ENCODE results near the gene ACOX2.

ACOX2 gene

DNA sequence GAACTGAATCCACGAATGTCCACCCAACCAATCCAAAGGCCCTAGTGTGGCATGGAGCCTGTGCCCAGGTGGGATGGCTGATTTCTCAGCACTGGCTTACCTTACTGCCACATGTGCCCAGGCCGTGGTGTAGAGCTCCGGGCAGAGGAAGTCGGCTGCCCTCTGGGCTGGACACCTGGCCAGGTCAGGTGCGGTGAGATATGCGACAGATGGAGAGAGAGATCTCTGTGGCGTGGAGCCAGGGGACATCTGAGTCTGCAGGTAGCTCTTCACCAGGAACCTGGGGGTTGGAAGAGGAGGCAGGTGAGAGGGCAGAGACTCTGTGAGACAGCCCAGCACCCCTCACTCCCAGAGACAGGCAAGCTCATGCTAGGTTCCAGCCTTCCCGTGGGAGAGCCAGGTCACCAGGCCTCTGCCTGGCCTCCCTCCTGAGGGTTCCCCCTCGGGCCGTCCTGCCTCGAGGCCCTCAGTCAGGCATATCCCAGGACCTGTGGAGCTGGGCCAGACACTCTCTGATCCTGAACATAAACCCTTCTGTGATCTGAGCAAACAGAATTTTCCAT is 12.6 kb downstream of the ACOX2 start (continued):
- TF ChIP-seq, protein P1, sequence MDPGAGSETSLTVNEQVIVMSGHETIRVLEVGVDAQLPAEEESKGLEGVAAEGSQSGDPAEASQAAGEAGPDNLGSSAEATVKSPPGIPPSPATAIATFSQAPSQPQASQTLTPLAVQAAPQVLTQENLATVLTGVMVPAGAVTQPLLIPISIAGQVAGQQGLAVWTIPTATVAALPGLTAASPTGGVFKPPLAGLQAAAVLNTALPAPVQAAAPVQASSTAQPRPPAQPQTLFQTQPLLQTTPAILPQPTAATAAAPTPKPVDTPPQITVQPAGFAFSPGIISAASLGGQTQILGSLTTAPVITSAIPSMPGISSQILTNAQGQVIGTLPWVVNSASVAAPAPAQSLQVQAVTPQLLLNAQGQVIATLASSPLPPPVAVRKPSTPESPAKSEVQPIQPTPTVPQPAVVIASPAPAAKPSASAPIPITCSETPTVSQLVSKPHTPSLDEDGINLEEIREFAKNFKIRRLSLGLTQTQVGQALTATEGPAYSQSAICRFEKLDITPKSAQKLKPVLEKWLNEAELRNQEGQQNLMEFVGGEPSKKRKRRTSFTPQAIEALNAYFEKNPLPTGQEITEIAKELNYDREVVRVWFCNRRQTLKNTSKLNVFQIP (CRISPR knock-in tag; IDR thresholded peaks at IDR 0.05; ENCODE audit: borderline replicate concordance, low read depth): no peak
- TF ChIP-seq, protein P2, sequence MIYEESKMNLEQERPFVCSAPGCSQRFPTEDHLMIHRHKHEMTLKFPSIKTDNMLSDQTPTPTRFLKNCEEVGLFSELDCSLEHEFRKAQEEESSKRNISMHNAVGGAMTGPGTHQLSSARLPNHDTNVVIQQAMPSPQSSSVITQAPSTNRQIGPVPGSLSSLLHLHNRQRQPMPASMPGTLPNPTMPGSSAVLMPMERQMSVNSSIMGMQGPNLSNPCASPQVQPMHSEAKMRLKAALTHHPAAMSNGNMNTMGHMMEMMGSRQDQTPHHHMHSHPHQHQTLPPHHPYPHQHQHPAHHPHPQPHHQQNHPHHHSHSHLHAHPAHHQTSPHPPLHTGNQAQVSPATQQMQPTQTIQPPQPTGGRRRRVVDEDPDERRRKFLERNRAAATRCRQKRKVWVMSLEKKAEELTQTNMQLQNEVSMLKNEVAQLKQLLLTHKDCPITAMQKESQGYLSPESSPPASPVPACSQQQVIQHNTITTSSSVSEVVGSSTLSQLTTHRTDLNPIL (CRISPR knock-in tag; IDR thresholded peaks at IDR 0.05; ENCODE audit: low read depth): no peak
- TF ChIP-seq, protein P3, sequence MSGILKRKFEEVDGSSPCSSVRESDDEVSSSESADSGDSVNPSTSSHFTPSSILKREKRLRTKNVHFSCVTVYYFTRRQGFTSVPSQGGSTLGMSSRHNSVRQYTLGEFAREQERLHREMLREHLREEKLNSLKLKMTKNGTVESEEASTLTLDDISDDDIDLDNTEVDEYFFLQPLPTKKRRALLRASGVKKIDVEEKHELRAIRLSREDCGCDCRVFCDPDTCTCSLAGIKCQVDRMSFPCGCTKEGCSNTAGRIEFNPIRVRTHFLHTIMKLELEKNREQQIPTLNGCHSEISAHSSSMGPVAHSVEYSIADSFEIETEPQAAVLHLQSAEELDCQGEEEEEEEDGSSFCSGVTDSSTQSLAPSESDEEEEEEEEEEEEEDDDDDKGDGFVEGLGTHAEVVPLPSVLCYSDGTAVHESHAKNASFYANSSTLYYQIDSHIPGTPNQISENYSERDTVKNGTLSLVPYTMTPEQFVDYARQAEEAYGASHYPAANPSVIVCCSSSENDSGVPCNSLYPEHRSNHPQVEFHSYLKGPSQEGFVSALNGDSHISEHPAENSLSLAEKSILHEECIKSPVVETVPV (CRISPR knock-in tag; IDR thresholded peaks at IDR 0.05): no peak
- no peak for TF ChIP-seq ZNF565 (CRISPR knock-in tag; conservative IDR thresholded peaks at IDR 0.05; ENCODE audit: low read depth)

DNA sequence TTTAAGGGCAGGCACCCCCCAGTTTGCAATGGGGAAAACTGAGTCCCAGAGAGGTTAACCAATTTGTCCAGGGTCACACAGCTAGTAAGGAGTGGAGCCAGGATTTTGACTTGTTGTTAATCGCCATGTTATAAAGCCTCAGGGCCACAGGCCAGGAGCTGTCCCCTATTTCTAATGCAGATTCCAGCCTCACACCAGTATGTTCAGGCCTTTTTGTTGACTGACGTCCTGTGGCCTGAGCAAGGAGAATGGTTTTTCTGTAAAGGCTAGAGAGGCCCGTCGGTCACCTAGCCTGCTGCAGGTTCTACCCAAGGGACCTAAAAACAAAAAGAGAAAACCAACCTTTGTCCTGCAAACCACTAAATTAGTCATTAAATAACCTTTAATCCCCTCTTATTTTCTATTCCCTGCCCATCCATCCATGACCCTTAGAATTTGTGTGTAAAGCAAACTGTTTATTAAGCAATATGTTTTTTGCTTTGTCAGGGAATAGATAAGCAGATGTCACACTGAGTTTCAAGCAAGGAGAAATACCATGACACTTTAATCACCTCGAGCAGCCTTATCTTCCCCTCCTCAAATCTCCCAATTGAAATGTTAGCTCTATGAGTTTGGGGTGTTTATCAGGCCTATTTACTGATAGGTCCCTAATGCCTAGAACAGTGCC is 14.1 kb downstream of the ACOX2 start:
- ATAC-seq: no peak
- no peak for TF ChIP-seq TCF4 (CRISPR knock-in tag; IDR thresholded peaks at IDR 0.05; ENCODE audit: borderline replicate concordance)
- TF ChIP-seq RARB (CRISPR knock-in tag; IDR thresholded peaks at IDR 0.05): no peak
- no peak for TF ChIP-seq CSDC2 (CRISPR knock-in tag; IDR thresholded peaks at IDR 0.05)
- TF ChIP-seq, protein P3 (CRISPR knock-in tag; IDR thresholded peaks at IDR 0.05): no peak
- TF ChIP-seq ESRRG (CRISPR knock-in tag; IDR thresholded peaks at IDR 0.05): no peak
- TF ChIP-seq, protein P4, sequence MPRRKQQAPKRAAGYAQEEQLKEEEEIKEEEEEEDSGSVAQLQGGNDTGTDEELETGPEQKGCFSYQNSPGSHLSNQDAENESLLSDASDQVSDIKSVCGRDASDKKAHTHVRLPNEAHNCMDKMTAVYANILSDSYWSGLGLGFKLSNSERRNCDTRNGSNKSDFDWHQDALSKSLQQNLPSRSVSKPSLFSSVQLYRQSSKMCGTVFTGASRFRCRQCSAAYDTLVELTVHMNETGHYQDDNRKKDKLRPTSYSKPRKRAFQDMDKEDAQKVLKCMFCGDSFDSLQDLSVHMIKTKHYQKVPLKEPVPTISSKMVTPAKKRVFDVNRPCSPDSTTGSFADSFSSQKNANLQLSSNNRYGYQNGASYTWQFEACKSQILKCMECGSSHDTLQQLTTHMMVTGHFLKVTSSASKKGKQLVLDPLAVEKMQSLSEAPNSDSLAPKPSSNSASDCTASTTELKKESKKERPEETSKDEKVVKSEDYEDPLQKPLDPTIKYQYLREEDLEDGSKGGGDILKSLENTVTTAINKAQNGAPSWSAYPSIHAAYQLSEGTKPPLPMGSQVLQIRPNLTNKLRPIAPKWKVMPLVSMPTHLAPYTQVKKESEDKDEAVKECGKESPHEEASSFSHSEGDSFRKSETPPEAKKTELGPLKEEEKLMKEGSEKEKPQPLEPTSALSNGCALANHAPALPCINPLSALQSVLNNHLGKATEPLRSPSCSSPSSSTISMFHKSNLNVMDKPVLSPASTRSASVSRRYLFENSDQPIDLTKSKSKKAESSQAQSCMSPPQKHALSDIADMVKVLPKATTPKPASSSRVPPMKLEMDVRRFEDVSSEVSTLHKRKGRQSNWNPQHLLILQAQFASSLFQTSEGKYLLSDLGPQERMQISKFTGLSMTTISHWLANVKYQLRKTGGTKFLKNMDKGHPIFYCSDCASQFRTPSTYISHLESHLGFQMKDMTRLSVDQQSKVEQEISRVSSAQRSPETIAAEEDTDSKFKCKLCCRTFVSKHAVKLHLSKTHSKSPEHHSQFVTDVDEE (CRISPR knock-in tag; IDR thresholded peaks at IDR 0.05): no peak
- TF ChIP-seq ISL1 (CRISPR knock-in tag; IDR thresholded peaks at IDR 0.05): no peak
- TF ChIP-seq, protein P2 (CRISPR knock-in tag; IDR thresholded peaks at IDR 0.05; ENCODE audit: low read depth): no peak
- no peak for TF ChIP-seq ZFP3 (CRISPR knock-in tag; IDR thresholded peaks at IDR 0.05)

DNA sequence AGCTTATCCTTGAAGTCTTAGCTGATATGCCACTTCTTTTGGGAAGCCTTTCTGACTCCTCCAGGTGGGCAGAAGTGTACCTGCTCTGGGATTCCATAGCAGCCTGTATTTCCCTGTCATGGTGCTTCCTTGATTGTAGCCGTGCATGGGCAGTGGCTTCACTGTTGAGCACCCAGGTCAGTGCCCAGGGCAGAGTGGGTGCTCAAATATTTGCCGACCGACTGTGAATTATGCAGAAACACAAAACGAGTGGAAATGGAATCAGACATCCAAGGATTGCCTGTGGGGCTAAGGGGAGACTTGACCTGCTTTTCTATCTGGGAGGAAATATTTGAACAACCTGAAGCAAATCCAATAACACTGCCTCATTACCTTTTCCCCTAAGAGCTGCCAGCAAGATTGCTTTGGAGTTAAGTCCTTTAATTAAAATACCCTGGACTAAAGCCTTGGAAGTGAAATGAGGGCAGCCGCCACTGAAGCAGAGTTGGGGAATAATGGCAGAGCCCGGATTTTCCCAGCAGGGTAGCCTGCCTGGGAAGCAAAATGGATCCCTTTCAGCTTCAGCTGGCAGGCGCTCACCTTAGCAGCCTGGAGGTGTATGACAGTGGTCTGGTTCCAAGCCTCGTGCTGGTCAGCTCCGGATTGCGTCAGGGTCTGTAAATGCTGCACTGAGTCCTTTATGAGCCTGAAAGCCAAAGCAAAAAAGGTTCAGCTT is 14.9 kb downstream of the ACOX2 start:
- ATAC-seq: no peak
- TF ChIP-seq TOX (CRISPR knock-in tag; IDR thresholded peaks at IDR 0.05; ENCODE audit: borderline replicate concordance) (no peak), ZNF565 (CRISPR knock-in tag; conservative IDR thresholded peaks at IDR 0.05; ENCODE audit: low read depth) (no peak), ZNF8 (CRISPR knock-in tag; IDR thresholded peaks at IDR 0.05) (no peak), ESRRG (CRISPR knock-in tag; IDR thresholded peaks at IDR 0.05) (no peak)

DNA sequence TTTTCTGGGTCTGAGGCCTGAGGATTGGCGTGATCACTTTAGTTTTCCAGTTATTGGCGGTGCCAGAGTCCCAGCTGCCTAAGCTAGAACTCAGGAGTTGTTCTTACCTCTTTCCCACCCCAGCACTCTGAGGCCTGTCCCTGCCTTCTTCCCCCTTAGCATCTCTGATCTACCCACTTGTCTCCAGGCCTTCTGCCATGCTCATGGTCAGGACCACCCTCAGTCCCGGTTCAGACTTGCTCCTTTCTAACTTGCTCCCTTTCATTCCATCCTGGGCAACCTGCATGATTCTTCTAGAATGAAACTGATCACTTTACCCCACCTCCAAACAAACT is 15.7 kb downstream of the ACOX2 start:
- ATAC-seq: no peak
- TF ChIP-seq, protein P1 (CRISPR knock-in tag; IDR thresholded peaks at IDR 0.05; ENCODE audit: borderline replicate concordance, low read depth): no peak
- no peak for TF ChIP-seq ZFP30 (CRISPR knock-in tag; IDR thresholded peaks at IDR 0.05)
- TF ChIP-seq, protein P5, sequence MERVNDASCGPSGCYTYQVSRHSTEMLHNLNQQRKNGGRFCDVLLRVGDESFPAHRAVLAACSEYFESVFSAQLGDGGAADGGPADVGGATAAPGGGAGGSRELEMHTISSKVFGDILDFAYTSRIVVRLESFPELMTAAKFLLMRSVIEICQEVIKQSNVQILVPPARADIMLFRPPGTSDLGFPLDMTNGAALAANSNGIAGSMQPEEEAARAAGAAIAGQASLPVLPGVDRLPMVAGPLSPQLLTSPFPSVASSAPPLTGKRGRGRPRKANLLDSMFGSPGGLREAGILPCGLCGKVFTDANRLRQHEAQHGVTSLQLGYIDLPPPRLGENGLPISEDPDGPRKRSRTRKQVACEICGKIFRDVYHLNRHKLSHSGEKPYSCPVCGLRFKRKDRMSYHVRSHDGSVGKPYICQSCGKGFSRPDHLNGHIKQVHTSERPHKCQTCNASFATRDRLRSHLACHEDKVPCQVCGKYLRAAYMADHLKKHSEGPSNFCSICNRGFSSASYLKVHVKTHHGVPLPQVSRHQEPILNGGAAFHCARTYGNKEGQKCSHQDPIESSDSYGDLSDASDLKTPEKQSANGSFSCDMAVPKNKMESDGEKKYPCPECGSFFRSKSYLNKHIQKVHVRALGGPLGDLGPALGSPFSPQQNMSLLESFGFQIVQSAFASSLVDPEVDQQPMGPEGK (CRISPR knock-in tag; IDR thresholded peaks at IDR 0.05; ENCODE audit: borderline replicate concordance): no peak
- TF ChIP-seq, protein P2 (CRISPR knock-in tag; IDR thresholded peaks at IDR 0.05; ENCODE audit: low read depth): no peak

Data from SK-N-SH treated with all-trans-retinoic acid at 6 μM for 48 hours (cell line).